ENCODE results near the gene STK39. TPM values are rescaled to one million over a fixed set of nuclear protein-coding genes. Genes with fewer than 3 reads are reported as not detected.

Gene STK39
- total RNA-seq, 1 experiment from 2014 or later, result 15.9 TPM

- TF ChIP-seq EZH2 (IDR thresholded peaks at IDR 0.05; ENCODE audit: borderline replicate concordance, low read depth, low read length, poor library complexity, severe bottlenecking), result no peak
- H3K9me3 ChIP-seq (ENCODE audit: low read depth, low read length, poor library complexity, severe bottlenecking), result no peaks in the 10 kb centered on the region
- BruUV-seq (replicated peaks), result no TSS peak
- no peaks in the 10 kb centered on the region for H3K27me3 ChIP-seq (replicated peaks; ENCODE audit: insufficient read depth, low read depth, low read length, poor library complexity)
- H3K4me3 ChIP-seq (ENCODE audit: low read depth, low read length, poor library complexity, severe bottlenecking), result no peak overlapping the region
- DNase-seq (ENCODE audit: low spot score), result no peak
- intact Hi-C loops (cut with micrococcal nuclease; ENCODE audit: unreplicated experiment), result no loop called here
- H3K36me3 ChIP-seq (ENCODE audit: insufficient read depth, low read length, poor library complexity, severe bottlenecking), result no peaks in the 10 kb centered on the region
- ChIA-PET CTCF (no interaction called here), POLR2A (ENCODE audit: low non-redundant PET) (no interaction called here)
- no peak overlapping the region for H3K27ac ChIP-seq (ENCODE audit: low read depth, low read length, poor library complexity, severe bottlenecking)
- peaks cover 14% of the 10 kb centered on the region for H3K4me1 ChIP-seq (ENCODE audit: insufficient read depth, low read length, poor library complexity, severe bottlenecking)
Observed at GRCh38 chr2:168180914-168181313, 66.5 kb downstream of the STK39 start.

- no peak overlapping the region for H3K4me3 ChIP-seq (ENCODE audit: low read depth, low read length, poor library complexity, severe bottlenecking)
- H3K4me1 ChIP-seq (ENCODE audit: insufficient read depth, low read length, poor library complexity, severe bottlenecking), result peaks cover 10% of the 10 kb centered on the region
- no TSS peak for BruUV-seq (replicated peaks)
Observed at GRCh38 chr2:168180483-168180882, 66.9 kb downstream of the STK39 start.

GRCh38 chr2:168179592-168179991, 67.8 kb downstream of the STK39 start:
- no TSS peak for BruUV-seq (replicated peaks)
- intact Hi-C loops (cut with micrococcal nuclease; ENCODE audit: unreplicated experiment), result no loop called here
- H3K4me3 ChIP-seq (ENCODE audit: low read depth, low read length, poor library complexity, severe bottlenecking), result no peak overlapping the region

More at GRCh38 chr2:168180483-168180882, 66.9 kb downstream of the STK39 start:
- Histone ChIP-seq H3K36me3 (ENCODE audit: insufficient read depth, low read length, poor library complexity, severe bottlenecking) (no peaks in the 10 kb centered on the region), H3K27ac (ENCODE audit: low read depth, low read length, poor library complexity, severe bottlenecking) (no peak overlapping the region), H3K27me3 (replicated peaks; ENCODE audit: insufficient read depth, low read depth, low read length, poor library complexity) (no peaks in the 10 kb centered on the region), H3K9me3 (ENCODE audit: low read depth, low read length, poor library complexity, severe bottlenecking) (no peaks in the 10 kb centered on the region)
- ChIA-PET POLR2A (ENCODE audit: low non-redundant PET) (no interaction called here), CTCF (no interaction called here)
- intact Hi-C loops (cut with micrococcal nuclease; ENCODE audit: unreplicated experiment), result no loop called here
- no peak for TF ChIP-seq CTCF (conservative IDR thresholded peaks at IDR 0.05; ENCODE audit: low read depth, low read length)
- DNase-seq (ENCODE audit: low spot score), result no peak

GRCh38 chr2:168178520-168179324, 68.7 kb downstream of the STK39 start:
- ChIA-PET POLR2A (ENCODE audit: low non-redundant PET) (no interaction called here), CTCF (interaction anchor here (0.6 kb wide), 1 partner anchor 13 kb away, joined by 3 read pairs; no protein-coding TSS in a partner anchor)
- H3K27ac ChIP-seq (ENCODE audit: low read depth, low read length, poor library complexity, severe bottlenecking), result no peak overlapping the region
- intact Hi-C loops (cut with micrococcal nuclease; ENCODE audit: unreplicated experiment), result no loop called here
- H3K36me3 ChIP-seq (ENCODE audit: insufficient read depth, low read length, poor library complexity, severe bottlenecking), result no peaks in the 10 kb centered on the region
- no TSS peak for BruUV-seq (replicated peaks)
- H3K4me1 ChIP-seq (ENCODE audit: insufficient read depth, low read length, poor library complexity, severe bottlenecking), result no peaks in the 10 kb centered on the region
- H3K27me3 ChIP-seq (replicated peaks; ENCODE audit: insufficient read depth, low read depth, low read length, poor library complexity), result no peaks in the 10 kb centered on the region
- H3K4me3 ChIP-seq (ENCODE audit: low read depth, low read length, poor library complexity, severe bottlenecking), result no peak overlapping the region
- no peak for DNase-seq (ENCODE audit: low spot score)
- H3K9me3 ChIP-seq (ENCODE audit: low read depth, low read length, poor library complexity, severe bottlenecking), result no peaks in the 10 kb centered on the region
- TF ChIP-seq EZH2 (IDR thresholded peaks at IDR 0.05; ENCODE audit: borderline replicate concordance, low read depth, low read length, poor library complexity, severe bottlenecking) (no peak), CTCF (conservative IDR thresholded peaks at IDR 0.05; ENCODE audit: low read depth, low read length) (no peak)

More at GRCh38 chr2:168179592-168179991, 67.8 kb downstream of the STK39 start:
- Histone ChIP-seq H3K27me3 (replicated peaks; ENCODE audit: insufficient read depth, low read depth, low read length, poor library complexity) (no peaks in the 10 kb centered on the region), H3K4me1 (ENCODE audit: insufficient read depth, low read length, poor library complexity, severe bottlenecking) (peaks cover 1% of the 10 kb centered on the region), H3K27ac (ENCODE audit: low read depth, low read length, poor library complexity, severe bottlenecking) (no peak overlapping the region), H3K36me3 (ENCODE audit: insufficient read depth, low read length, poor library complexity, severe bottlenecking) (no peaks in the 10 kb centered on the region), H3K9me3 (ENCODE audit: low read depth, low read length, poor library complexity, severe bottlenecking) (no peaks in the 10 kb centered on the region)
- ChIA-PET CTCF (no interaction called here), POLR2A (ENCODE audit: low non-redundant PET) (no interaction called here)
- DNase-seq (ENCODE audit: low spot score), result no peak
- no peak for TF ChIP-seq EZH2 (IDR thresholded peaks at IDR 0.05; ENCODE audit: borderline replicate concordance, low read depth, low read length, poor library complexity, severe bottlenecking)

All from A673 (cell line).